ENCODE results near the gene TTYH1. TPM values are rescaled to one million over a fixed set of nuclear protein-coding genes. Genes with fewer than 3 reads are reported as not detected.

Gene TTYH1
- total and polyA plus RNA-seq, 2 experiments from 2014 or later: 7.0 to 11.0 TPM

DNA sequence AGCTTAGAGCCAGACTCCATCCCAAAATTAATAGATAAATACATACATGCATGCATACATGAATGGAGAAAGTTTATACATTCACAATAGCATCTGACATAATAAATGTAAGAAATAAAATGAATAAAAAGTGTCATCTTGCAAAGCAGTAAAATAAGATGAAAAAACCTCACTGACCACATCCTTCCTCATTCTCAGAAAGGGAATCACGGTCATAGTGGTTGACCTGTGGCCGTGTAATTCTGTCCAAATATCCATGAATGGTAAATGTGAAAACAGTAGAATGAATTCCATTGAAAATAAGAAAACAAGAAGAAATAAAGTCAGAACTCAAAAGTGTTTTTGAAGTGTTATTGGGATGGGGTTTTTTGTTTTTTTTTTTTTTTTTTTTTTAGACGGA lies 67.6 kb downstream of the TTYH1 start:
- Histone ChIP-seq H3K9me3 (ENCODE audit: low read depth) (no peaks in the 10 kb centered on the region), H3K4me1 (ENCODE audit: insufficient read depth) (no peaks in the 10 kb centered on the region), H3K27me3 (no peaks in the 10 kb centered on the region), H3K4me3 (no peak overlapping the region), H2AFZ (no peak overlapping the region), H3K4me2 (no peak overlapping the region), H3K27ac (no peak overlapping the region), H3K36me3 (replicated peaks; ENCODE audit: insufficient read depth, low read depth) (no peaks in the 10 kb centered on the region), H3K9me2 (replicated peaks; ENCODE audit: insufficient read depth) (no peaks in the 10 kb centered on the region), H4K20me1 (ENCODE audit: insufficient read depth, poor library complexity, severe bottlenecking) (no peaks in the 10 kb centered on the region), H3K79me2 (no peaks in the 10 kb centered on the region)
- 89% methylated on average over 3 of the region's 3 CpGs for WGBS (ENCODE audit: low lambda C conversion rate, missing lambda C conversion rate)
- TF ChIP-seq, protein P1, sequence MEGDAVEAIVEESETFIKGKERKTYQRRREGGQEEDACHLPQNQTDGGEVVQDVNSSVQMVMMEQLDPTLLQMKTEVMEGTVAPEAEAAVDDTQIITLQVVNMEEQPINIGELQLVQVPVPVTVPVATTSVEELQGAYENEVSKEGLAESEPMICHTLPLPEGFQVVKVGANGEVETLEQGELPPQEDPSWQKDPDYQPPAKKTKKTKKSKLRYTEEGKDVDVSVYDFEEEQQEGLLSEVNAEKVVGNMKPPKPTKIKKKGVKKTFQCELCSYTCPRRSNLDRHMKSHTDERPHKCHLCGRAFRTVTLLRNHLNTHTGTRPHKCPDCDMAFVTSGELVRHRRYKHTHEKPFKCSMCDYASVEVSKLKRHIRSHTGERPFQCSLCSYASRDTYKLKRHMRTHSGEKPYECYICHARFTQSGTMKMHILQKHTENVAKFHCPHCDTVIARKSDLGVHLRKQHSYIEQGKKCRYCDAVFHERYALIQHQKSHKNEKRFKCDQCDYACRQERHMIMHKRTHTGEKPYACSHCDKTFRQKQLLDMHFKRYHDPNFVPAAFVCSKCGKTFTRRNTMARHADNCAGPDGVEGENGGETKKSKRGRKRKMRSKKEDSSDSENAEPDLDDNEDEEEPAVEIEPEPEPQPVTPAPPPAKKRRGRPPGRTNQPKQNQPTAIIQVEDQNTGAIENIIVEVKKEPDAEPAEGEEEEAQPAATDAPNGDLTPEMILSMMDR (IDR thresholded peaks at IDR 0.05; ENCODE audit: poor library complexity): no peak
- TF ChIP-seq EZH2phosphoT487 (IDR thresholded peaks at IDR 0.05; ENCODE audit: low read depth, severe bottlenecking, unreplicated experiment): no peak
- TF ChIP-seq EZH2 (IDR thresholded peaks at IDR 0.05; ENCODE audit: borderline replicate concordance): no peak
- no peak for DNase-seq (ENCODE audit: low spot score)

DNA sequence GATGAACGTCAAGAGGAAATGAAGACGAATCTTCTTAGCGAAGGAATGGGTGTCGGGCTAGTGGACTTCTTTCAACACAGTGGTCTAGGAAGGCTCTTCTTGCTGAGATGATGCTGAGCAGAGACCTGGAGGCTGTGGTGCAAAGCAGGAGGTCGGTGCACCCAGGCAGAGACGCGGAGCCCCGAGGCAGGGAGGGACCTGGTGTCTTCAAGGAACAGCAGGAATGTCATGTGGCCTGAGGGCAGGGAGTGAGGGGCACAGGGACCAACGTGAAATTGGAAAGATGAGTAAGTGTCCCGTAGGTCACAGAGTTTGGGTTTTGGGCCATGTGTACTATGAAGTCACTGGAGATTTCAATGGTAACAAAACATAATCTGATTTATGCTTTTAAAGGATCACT lies 69.2 kb downstream of the TTYH1 start:
- H3K9me2 ChIP-seq (replicated peaks; ENCODE audit: insufficient read depth): no peaks in the 10 kb centered on the region
- no peaks in the 10 kb centered on the region for H3K79me2 ChIP-seq
- no peak overlapping the region for H3K4me2 ChIP-seq
- no peak for DNase-seq (ENCODE audit: low spot score)
- no peak overlapping the region for H3K27ac ChIP-seq
- H3K36me3 ChIP-seq (replicated peaks; ENCODE audit: insufficient read depth, low read depth): no peaks in the 10 kb centered on the region
- 80% methylated on average over 10 of the region's 10 CpGs for WGBS (ENCODE audit: low lambda C conversion rate, missing lambda C conversion rate)
- no peaks in the 10 kb centered on the region for H4K20me1 ChIP-seq (ENCODE audit: insufficient read depth, poor library complexity, severe bottlenecking)
- H3K4me1 ChIP-seq (ENCODE audit: insufficient read depth): no peaks in the 10 kb centered on the region
- TF ChIP-seq, protein P1 (IDR thresholded peaks at IDR 0.05; ENCODE audit: poor library complexity): no peak
- TF ChIP-seq EZH2 (IDR thresholded peaks at IDR 0.05; ENCODE audit: borderline replicate concordance) (no peak), EZH2phosphoT487 (IDR thresholded peaks at IDR 0.05; ENCODE audit: low read depth, severe bottlenecking, unreplicated experiment) (no peak)
- no peaks in the 10 kb centered on the region for H3K9me3 ChIP-seq (ENCODE audit: low read depth)
- H3K4me3 ChIP-seq: no peak overlapping the region
- no peaks in the 10 kb centered on the region for H3K27me3 ChIP-seq
- no peak overlapping the region for H2AFZ ChIP-seq

DNA sequence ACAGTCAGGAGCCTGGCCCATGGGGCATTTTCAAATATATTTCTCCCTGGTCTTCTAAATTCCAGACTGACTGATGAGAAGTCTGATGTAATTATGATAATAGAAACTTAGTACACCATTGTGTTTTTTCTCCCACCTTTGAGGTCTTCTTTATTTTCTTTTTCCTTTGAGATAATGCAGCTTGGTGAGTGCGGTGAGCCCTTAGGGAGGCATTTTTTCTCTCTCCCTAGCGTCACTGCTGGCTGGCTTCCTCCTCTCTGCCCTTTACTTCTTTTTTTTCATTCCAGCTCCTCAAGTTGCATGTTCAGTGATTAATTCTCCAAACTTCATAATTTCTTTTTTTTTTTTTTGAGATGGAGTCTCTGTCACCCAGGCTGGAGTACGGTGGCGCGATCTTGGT lies 70.6 kb downstream of the TTYH1 start:
- no peaks in the 10 kb centered on the region for H4K20me1 ChIP-seq (ENCODE audit: insufficient read depth, poor library complexity, severe bottlenecking)
- H3K4me1 ChIP-seq (ENCODE audit: insufficient read depth): no peaks in the 10 kb centered on the region
- H3K4me2 ChIP-seq: no peak overlapping the region
- H2AFZ ChIP-seq: no peak overlapping the region
- H3K4me3 ChIP-seq: no peak overlapping the region
- H3K36me3 ChIP-seq (replicated peaks; ENCODE audit: insufficient read depth, low read depth): no peaks in the 10 kb centered on the region
- no peak for DNase-seq (ENCODE audit: low spot score)
- H3K79me2 ChIP-seq: no peaks in the 10 kb centered on the region
- no peak overlapping the region for H3K27ac ChIP-seq
- no peak for TF ChIP-seq EZH2phosphoT487 (IDR thresholded peaks at IDR 0.05; ENCODE audit: low read depth, severe bottlenecking, unreplicated experiment)
- TF ChIP-seq, protein P1 (IDR thresholded peaks at IDR 0.05; ENCODE audit: poor library complexity): no peak
- TF ChIP-seq EZH2 (IDR thresholded peaks at IDR 0.05; ENCODE audit: borderline replicate concordance): no peak
- WGBS (ENCODE audit: low lambda C conversion rate, missing lambda C conversion rate): 92% methylated on average over 5 of the region's 5 CpGs
- no peaks in the 10 kb centered on the region for H3K9me3 ChIP-seq (ENCODE audit: low read depth)
- no peaks in the 10 kb centered on the region for H3K27me3 ChIP-seq
- no peaks in the 10 kb centered on the region for H3K9me2 ChIP-seq (replicated peaks; ENCODE audit: insufficient read depth)

Small RNAs within 50 kb of the gene (small RNA-seq; reads per million reads assigned to genes)
- gene AC245884.3: not detected

Other genes starting within 250 kb of the TTYH1 start
- gene TMC4, start 242.3 kb upstream of the TTYH1 start, total RNA-seq: 29.4 and 40.3 TPM in 2 replicates
- 94.4 and 101 TPM in 2 replicates for gene TMC4, start 242.3 kb upstream of the TTYH1 start, polyA plus RNA-seq
- 73.8 and 93.5 TPM in 2 replicates for gene MBOAT7, start 225.9 kb upstream of the TTYH1 start, total RNA-seq
- 179 and 199 TPM in 2 replicates for gene MBOAT7, start 225.9 kb upstream of the TTYH1 start, polyA plus RNA-seq
- 66.9 and 77.6 TPM in 2 replicates for gene TSEN34, start 224.2 kb upstream of the TTYH1 start, total RNA-seq
- 100.0 and 105 TPM in 2 replicates for gene TSEN34, start 224.2 kb upstream of the TTYH1 start, polyA plus RNA-seq
- gene RPS9, start 214.6 kb upstream of the TTYH1 start, total RNA-seq: 1,843 and 2,161 TPM in 2 replicates
- 415 and 465 TPM in 2 replicates for gene RPS9, start 214.6 kb upstream of the TTYH1 start, polyA plus RNA-seq
- gene LILRB3, start 192.5 kb upstream of the TTYH1 start, total RNA-seq: 0.24 TPM in 1 of 2 replicates, not detected in the other
- 1.4 and 1.7 TPM in 2 replicates for gene LILRB3, start 192.5 kb upstream of the TTYH1 start, polyA plus RNA-seq
- 0.28 TPM in 1 of 2 replicates, not detected in the other for gene LILRA6, start 172.7 kb upstream of the TTYH1 start, total RNA-seq
- gene LILRA6, start 172.7 kb upstream of the TTYH1 start, polyA plus RNA-seq: 0.13 and 0.36 TPM in 2 replicates
- gene LILRB5, start 158.2 kb upstream of the TTYH1 start, total RNA-seq: 0.16 and 0.80 TPM in 2 replicates
- 1.3 and 1.6 TPM in 2 replicates for gene LILRB5, start 158.2 kb upstream of the TTYH1 start, polyA plus RNA-seq
- gene LILRB2, start 134.4 kb upstream of the TTYH1 start, total RNA-seq: not detected in 2 replicates
- gene LILRB2, start 134.4 kb upstream of the TTYH1 start, polyA plus RNA-seq: 0.09 TPM in 1 of 2 replicates, not detected in the other
- gene LILRA5, start 102.3 kb upstream of the TTYH1 start, total RNA-seq: not detected in 2 replicates
- not detected in 2 replicates for gene LILRA5, start 102.3 kb upstream of the TTYH1 start, polyA plus RNA-seq
- not detected in 2 replicates for gene LILRA4, start 76.3 kb upstream of the TTYH1 start, total RNA-seq
- not detected in 2 replicates for gene LILRA4, start 76.3 kb upstream of the TTYH1 start, polyA plus RNA-seq
- 0.20 and 3.9 TPM in 2 replicates for gene LAIR1, start 50.5 kb upstream of the TTYH1 start, total RNA-seq
- gene LAIR1, start 50.5 kb upstream of the TTYH1 start, polyA plus RNA-seq: 1.8 and 2.2 TPM in 2 replicates
- gene LENG8, start 33.7 kb downstream of the TTYH1 start, total RNA-seq: 36.6 and 40.9 TPM in 2 replicates
- 54.0 and 69.7 TPM in 2 replicates for gene LENG8, start 33.7 kb downstream of the TTYH1 start, polyA plus RNA-seq
- gene LENG9, start 48.3 kb downstream of the TTYH1 start, total RNA-seq: 3.1 and 7.9 TPM in 2 replicates
- 0.59 and 1.00 TPM in 2 replicates for gene LENG9, start 48.3 kb downstream of the TTYH1 start, polyA plus RNA-seq
- gene CDC42EP5, start 57.8 kb downstream of the TTYH1 start, total RNA-seq: 43.1 and 46.8 TPM in 2 replicates
- 71.2 and 71.5 TPM in 2 replicates for gene CDC42EP5, start 57.8 kb downstream of the TTYH1 start, polyA plus RNA-seq
- not detected in 2 replicates for gene LAIR2, start 87.4 kb downstream of the TTYH1 start, total RNA-seq
- not detected in 2 replicates for gene LAIR2, start 87.4 kb downstream of the TTYH1 start, polyA plus RNA-seq
- gene LILRA2, start 158.3 kb downstream of the TTYH1 start, total RNA-seq: not detected in 2 replicates
- not detected in 2 replicates for gene LILRA2, start 158.3 kb downstream of the TTYH1 start, polyA plus RNA-seq
- gene LILRA1, start 178.2 kb downstream of the TTYH1 start, total RNA-seq: not detected in 2 replicates
- not detected in 2 replicates for gene LILRA1, start 178.2 kb downstream of the TTYH1 start, polyA plus RNA-seq
- not detected in 2 replicates for gene LILRB1, start 215.0 kb downstream of the TTYH1 start, total RNA-seq
- gene LILRB1, start 215.0 kb downstream of the TTYH1 start, polyA plus RNA-seq: not detected in 2 replicates
- gene LILRB4, start 247.5 kb downstream of the TTYH1 start, total RNA-seq: not detected in 2 replicates
- gene LILRB4, start 247.5 kb downstream of the TTYH1 start, polyA plus RNA-seq: not detected in 2 replicates

Measured in hepatocyte (in vitro differentiated cells).